Stimulated activated memory B cell treated with anti-CD40 and anti-IgM and Interleukin-4, amounts not matched to agents 10 μg/mL and 1 μg/mL and 100 μg/mL, for 72 hours (primary cell): ENCODE measurements around the gene PDRG1.

Source experiments
- ATAC-seq: fragments of 150-1000 bp; cut with Tn5 transposase; 2 replicates; pipeline ENCODE4 v1.10.0; 2021
- H3K27ac Mint-ChIP-seq: one replicate; pipeline ENCODE4 v1.8.0; 2022; ENCODE audit warnings: mild to moderate bottlenecking, mixed read lengths
- H3K27me3 Mint-ChIP-seq: one replicate; pipeline ENCODE4 v1.8.0; 2022; ENCODE audit warnings: mixed read lengths
- H3K36me3 Mint-ChIP-seq: one replicate; pipeline ENCODE4 v1.8.0; 2022; ENCODE audit warnings: mixed read lengths
- H3K4me1 Mint-ChIP-seq: one replicate; pipeline ENCODE4 v1.8.0; 2022; ENCODE audit warnings: mixed read lengths
- H3K4me3 Mint-ChIP-seq: one replicate; pipeline ENCODE4 v1.8.0; 2022; ENCODE audit warnings: mild to moderate bottlenecking, moderate library complexity, mixed read lengths
- H3K9me3 Mint-ChIP-seq: one replicate; pipeline ENCODE4 v1.8.0; 2022; ENCODE audit warnings: mixed read lengths

PDRG1 gene

DNA sequence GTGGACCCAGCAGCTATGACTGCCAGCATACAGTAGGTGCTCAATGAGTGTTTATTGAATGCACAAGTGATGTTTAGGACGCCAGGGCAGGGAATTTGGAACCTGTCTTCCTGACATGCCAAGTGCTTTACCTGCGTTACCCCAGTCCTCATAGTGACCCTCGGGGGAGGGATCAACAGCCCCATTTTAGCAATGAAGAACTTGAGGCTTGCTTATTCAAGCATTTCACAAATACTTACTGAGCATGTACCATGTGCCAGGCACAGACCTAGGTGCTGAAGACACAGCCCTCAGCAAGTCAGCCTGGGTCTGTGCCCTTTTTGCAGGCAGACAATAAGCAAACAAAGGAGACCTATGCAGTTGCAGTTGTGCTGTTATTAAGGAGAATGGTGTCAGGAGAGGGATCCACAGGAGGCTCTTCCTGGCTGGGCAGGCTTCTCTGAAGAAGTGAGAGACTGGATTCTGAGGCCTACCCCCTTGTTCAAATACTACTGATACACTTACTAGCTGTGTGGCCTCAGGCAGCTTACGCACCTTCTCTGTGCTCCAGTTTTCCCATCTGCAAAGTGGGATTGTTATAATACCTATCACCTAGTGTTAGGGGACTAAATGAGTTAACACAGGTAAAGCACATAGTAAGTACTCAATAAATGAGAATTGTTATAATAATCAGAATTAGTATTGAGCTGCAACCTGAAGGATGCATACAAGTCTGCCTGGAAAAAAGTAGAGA lies 41.6 kb downstream of the PDRG1 start:
- H3K36me3 Mint-ChIP-seq: no peaks in the 10 kb centered on the region
- no peak overlapping the region for H3K27ac Mint-ChIP-seq
- no peaks in the 10 kb centered on the region for H3K27me3 Mint-ChIP-seq
- no peak for ATAC-seq
- H3K4me1 Mint-ChIP-seq: no peaks in the 10 kb centered on the region
- H3K9me3 Mint-ChIP-seq: no peaks in the 10 kb centered on the region
- H3K4me3 Mint-ChIP-seq: no peak overlapping the region

DNA sequence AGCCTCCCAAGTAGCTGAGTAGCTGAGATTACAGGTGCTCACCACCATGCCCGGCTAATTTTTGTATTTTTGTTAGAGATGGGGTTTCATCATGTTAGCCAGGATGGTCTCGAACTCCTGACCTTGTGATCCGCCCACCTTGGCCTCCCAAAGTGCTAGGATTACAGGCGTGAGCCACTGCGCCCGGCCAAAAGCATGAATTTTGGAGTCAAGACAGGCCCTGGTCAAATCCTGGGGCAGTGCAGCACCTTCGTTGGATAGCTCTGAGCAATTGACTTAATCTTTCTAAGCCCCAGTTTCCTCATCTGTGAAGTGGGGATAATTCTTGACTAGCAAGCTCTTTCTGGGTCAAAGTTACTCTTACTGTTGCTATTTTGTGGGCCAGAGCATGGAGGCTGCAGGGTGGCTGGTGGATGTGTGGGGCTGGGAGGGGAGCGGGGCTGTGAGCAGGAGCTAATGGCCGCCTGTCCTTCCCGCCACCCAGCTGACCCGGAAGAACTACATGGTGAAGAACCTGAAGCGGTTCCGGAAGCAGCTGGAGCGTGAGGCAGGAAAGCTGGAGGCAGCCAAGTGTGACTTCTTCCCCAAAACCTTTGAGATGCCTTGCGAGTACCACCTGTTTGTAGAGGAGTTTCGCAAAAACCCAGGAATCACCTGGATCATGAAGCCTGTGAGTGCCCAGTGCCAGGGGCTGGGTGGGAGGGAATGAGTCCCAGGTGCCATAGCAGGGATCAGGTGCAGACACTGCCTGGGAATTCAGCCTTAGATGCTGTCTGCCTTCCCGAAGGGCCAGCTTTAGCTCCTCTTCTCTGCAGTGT lies 42.4 kb downstream of the PDRG1 start:
- Mint-ChIP-seq H3K9me3 (no peaks in the 10 kb centered on the region), H3K27me3 (no peaks in the 10 kb centered on the region), H3K4me1 (no peaks in the 10 kb centered on the region), H3K36me3 (no peaks in the 10 kb centered on the region), H3K27ac (no peak overlapping the region), H3K4me3 (no peak overlapping the region)
- no peak for ATAC-seq

DNA sequence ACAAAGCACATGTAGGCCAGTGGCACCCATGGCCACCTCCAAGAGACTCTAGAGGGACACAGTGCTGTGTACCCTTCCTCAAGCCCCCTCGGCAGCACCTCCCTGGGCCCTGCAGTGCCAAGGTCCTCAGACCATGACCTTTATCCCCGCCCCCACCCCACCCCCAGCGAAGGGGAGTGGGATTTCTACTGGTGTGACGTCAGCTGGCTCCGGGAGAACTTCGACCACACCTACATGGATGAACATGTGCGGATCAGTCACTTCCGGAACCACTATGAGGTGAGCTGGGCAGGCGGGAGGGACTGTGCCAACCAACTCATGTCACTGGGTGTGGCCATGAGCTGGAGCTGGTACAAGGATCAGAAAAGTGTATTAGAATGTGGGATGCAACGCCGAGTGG lies 43.4 kb downstream of the PDRG1 start:
- no peak for ATAC-seq
- H3K4me3 Mint-ChIP-seq: no peak overlapping the region
- H3K4me1 Mint-ChIP-seq: no peaks in the 10 kb centered on the region
- no peaks in the 10 kb centered on the region for H3K27me3 Mint-ChIP-seq
- H3K36me3 Mint-ChIP-seq: peaks cover 2% of the 10 kb centered on the region
- H3K27ac Mint-ChIP-seq: no peak overlapping the region
- no peaks in the 10 kb centered on the region for H3K9me3 Mint-ChIP-seq

DNA sequence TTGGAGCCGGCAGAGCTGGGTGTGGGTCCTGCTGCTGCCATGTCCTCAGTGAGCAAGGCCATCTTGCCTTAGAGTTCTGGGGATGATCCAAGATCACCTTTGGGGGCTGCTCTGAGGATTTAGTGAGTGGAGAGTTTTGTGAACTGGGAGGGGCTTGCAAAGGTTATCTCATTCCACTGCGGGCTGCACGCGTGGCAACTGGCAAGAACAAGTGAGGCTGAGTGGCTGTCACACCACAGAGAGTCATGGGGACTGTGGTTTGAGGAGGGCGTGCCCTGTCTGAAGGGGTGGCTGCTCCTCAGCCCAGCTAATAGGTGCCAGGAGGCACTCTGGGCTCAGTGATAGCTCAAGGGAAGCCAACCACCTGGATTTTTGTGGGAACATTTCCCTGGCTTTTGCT lies 43.8 kb downstream of the PDRG1 start:
- Mint-ChIP-seq H3K4me3 (no peak overlapping the region), H3K27ac (peak overlapping the region; percentile 10), H3K36me3 (peaks cover 6% of the 10 kb centered on the region), H3K27me3 (no peaks in the 10 kb centered on the region), H3K9me3 (no peaks in the 10 kb centered on the region), H3K4me1 (no peaks in the 10 kb centered on the region)
- no peak for ATAC-seq

DNA sequence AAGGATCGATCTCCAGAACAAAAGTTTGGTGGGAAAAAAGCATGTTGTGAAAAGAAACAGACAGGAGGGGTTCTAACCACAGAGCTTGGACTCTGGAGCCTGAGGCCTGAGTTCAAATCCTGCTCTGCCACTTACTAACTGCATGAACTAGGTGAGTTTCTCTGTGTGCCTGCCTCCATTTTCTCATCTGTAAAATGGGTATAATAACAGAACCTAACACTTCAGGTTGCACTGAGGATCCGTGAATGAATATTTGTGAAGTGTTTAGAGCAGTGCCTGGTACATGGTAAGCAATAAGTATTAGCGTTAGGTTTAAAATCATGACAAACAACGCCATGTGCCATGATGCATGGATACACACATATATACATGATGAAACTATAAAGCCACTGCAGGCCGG lies 44.8 kb downstream of the PDRG1 start:
- Mint-ChIP-seq H3K27me3 (no peaks in the 10 kb centered on the region), H3K27ac (no peak overlapping the region), H3K36me3 (peaks cover 7% of the 10 kb centered on the region), H3K4me1 (no peaks in the 10 kb centered on the region), H3K9me3 (no peaks in the 10 kb centered on the region), H3K4me3 (no peak overlapping the region)
- ATAC-seq: no peak

DNA sequence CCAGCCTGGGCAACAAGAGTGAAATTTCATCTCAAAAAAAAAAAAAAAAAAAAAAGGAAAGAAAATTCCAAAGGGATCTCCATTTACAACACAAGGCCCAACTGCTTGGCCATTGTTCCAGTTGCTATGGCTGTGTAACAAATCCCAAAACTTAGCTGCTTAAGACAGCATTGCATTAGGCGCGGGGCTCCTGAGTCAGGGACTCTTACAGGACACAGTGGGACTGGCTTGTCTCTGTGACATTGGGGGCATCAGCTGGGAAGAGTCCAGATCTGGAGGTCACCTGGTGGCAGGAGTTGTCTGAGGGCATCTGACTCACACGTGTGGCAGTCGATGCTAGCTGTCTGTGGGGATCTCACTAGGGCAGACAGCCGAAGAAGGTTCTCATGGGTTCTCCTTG lies 45.8 kb downstream of the PDRG1 start:
- peaks cover 7% of the 10 kb centered on the region for H3K36me3 Mint-ChIP-seq
- no peak overlapping the region for H3K27ac Mint-ChIP-seq
- H3K27me3 Mint-ChIP-seq: no peaks in the 10 kb centered on the region
- H3K4me3 Mint-ChIP-seq: no peak overlapping the region
- ATAC-seq: no peak
- H3K9me3 Mint-ChIP-seq: no peaks in the 10 kb centered on the region
- H3K4me1 Mint-ChIP-seq: no peaks in the 10 kb centered on the region

DNA sequence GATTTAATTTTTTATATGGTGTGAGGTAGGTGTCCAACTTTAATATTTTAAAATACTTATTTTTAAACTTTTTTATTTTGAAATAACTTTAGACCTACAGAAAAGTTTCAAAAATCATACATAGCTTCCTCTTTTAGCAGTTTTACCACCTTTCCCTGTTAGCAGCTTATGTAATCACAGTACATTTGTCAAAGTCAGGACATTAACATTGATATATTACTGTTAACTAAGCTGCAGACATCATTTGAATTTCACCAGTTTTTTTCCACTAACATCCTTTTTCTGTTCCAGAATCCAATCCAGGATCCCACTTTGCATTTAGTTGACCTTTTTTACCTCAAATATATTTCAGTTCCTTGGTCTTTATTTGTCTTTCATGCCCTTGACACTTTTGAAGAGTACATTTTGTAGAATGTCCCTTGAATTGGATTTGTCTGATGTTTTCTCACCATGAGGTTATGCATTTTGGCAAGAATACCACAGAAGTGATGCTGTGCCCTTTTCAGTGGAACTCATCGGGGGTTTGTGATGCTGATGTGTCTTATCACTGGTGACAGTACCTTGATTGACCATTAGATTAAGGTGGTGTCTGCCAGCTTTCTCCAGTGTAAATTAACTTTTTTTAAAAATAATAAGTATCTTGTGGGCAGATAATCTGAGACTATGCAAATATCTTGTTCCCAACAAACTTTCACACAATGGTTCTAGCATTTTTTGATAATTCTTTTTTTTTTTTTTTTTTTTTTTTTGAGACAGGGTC lies 48.0 kb downstream of the PDRG1 start:
- H3K36me3 Mint-ChIP-seq: peaks cover 10% of the 10 kb centered on the region

DNA sequence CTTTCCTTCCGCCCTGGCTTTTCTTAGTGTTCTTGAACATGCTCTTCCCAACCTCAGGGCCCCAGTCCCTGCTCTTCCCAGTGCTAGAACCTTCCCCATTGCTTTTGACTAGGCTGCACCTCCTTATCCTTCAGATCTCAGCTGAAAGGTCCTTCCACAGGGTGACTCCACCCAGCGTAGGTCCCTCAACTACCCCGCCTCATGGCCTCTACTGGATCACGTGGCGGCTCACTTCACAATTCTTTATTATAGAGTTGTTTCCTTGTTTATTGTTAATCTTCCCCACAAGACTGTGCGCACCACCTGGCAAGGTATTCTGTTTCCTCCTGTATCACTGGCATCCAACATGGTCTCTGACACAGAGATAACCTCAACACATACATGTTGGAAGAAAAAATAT lies 50.2 kb downstream of the PDRG1 start:
- H3K27me3 Mint-ChIP-seq: no peaks in the 10 kb centered on the region
- H3K36me3 Mint-ChIP-seq: peaks cover 14% of the 10 kb centered on the region
- H3K4me3 Mint-ChIP-seq: no peak overlapping the region
- H3K9me3 Mint-ChIP-seq: no peaks in the 10 kb centered on the region
- ATAC-seq: no peak
- H3K27ac Mint-ChIP-seq: no peak overlapping the region
- peaks cover under 1% of the 10 kb centered on the region for H3K4me1 Mint-ChIP-seq

More for the DNA sequence above, 48.0 kb downstream of the PDRG1 start:
- no peak overlapping the region for H3K27ac Mint-ChIP-seq
- no peaks in the 10 kb centered on the region for H3K4me1 Mint-ChIP-seq
- H3K4me3 Mint-ChIP-seq: no peak overlapping the region
- no peaks in the 10 kb centered on the region for H3K9me3 Mint-ChIP-seq
- H3K27me3 Mint-ChIP-seq: no peaks in the 10 kb centered on the region
- ATAC-seq: no peak

DNA sequence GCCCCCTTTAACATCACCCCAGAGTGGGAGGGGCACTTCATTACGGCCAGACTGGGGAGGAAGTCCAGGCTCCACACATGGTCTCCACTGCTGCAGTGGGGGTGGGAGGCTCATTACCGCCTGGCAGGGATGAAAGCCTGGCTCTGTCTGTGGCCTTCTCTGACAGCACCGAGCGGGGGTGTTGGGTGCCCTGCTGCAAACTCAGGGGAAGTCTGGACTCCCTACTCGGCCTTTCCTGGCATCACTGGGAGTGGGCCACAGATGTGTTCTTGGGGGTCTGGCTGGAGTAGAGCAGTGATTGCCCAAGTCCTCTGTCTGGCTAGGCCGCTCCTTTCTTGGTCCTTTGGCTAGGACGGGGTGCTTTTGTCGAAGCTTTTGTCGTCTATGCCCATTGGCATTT lies 54.3 kb downstream of the PDRG1 start:
- ATAC-seq: no peak
- H3K4me3 Mint-ChIP-seq: no peak overlapping the region
- peaks cover 7% of the 10 kb centered on the region for H3K36me3 Mint-ChIP-seq
- peak overlapping the region; percentile 89 for H3K27ac Mint-ChIP-seq
- H3K4me1 Mint-ChIP-seq: peaks cover 25% of the 10 kb centered on the region
- H3K27me3 Mint-ChIP-seq: no peaks in the 10 kb centered on the region
- H3K9me3 Mint-ChIP-seq: no peaks in the 10 kb centered on the region

DNA sequence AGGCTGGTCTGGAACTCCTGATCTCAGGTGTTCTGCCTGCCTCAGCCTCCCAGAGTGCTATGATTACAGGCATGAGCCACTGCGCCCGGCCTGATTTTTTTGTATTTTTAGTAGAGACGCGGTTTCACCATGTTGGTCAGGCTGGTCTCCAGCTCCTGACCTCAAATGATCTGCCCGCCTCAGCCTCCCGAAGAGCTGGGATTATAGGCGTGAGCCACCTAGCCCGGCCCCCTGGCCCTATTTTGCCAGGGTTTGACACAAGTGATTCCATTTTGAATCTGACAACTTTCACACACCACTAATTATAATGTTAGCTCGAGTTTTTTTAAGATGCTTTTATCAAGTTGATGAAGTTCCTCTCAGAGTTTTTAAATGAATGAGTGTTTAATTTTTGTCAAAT lies 55.8 kb downstream of the PDRG1 start:
- H3K4me1 Mint-ChIP-seq: peaks cover 25% of the 10 kb centered on the region
- H3K27ac Mint-ChIP-seq: peak overlapping the region; percentile 89
- H3K4me3 Mint-ChIP-seq: peak overlapping the region; percentile 21
- H3K36me3 Mint-ChIP-seq: peaks cover 7% of the 10 kb centered on the region
- H3K27me3 Mint-ChIP-seq: no peaks in the 10 kb centered on the region
- ATAC-seq: no peak
- no peaks in the 10 kb centered on the region for H3K9me3 Mint-ChIP-seq

DNA sequence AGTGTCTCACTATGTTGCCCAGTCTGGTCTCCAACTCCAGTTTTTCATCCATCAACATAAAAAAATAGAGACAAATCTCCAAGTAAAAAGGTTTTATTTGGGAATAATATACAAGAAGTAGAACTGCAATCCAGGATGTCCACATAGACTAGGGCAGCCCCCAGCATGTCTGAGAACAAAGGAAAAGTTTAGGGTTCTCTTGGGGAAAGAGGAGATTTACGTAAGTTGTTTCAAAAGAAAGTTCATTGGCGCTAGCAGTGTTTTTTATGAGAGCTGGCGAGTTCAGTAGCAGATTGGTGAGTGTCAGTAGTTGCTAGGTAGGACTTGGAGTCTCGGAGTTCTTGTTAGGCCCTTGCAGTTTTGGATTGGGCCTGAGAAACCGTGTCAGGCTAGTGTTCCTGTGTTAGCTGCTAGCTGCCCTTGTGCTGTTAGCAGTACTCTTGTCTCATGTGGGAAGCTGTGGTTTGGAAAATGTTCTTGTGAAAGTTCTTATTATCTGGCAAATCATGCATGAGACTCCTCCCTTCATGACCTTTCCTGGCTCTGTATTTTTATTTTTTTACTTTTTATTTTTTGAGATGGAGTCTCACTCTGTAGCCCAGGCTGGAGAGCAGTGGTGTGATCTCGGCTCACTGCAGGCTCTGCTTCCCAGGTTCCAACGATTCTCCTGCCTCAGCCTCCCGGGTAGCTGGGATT lies 56.7 kb downstream of the PDRG1 start:
- H3K4me1 Mint-ChIP-seq: peaks cover 28% of the 10 kb centered on the region
- H3K9me3 Mint-ChIP-seq: no peaks in the 10 kb centered on the region
- peak; percentile 100 for ATAC-seq
- H3K4me3 Mint-ChIP-seq: peak overlapping the region; percentile 46
- H3K27me3 Mint-ChIP-seq: no peaks in the 10 kb centered on the region
- peaks cover 7% of the 10 kb centered on the region for H3K36me3 Mint-ChIP-seq
- H3K27ac Mint-ChIP-seq: peak overlapping the region; percentile 89
